DMS114 treated with DMSO at 0.1 percent for 48 hours (cell line): ENCODE results near the gene MPRIP.

Source experiments
- DNase-seq: peaks from one replicate; lab custom pipeline; 2025; ENCODE audit not compliant: unreplicated experiment; lab: John Stamatoyannopoulos, UW

Gene MPRIP

GRCh38 chr17:17204635-17205231, 162.5 kb downstream of the MPRIP start:
- DNase-seq = no peak

GRCh38 chr17:17205368-17206123, 163.3 kb downstream of the MPRIP start:
- DNase-seq = no peak

DNA sequence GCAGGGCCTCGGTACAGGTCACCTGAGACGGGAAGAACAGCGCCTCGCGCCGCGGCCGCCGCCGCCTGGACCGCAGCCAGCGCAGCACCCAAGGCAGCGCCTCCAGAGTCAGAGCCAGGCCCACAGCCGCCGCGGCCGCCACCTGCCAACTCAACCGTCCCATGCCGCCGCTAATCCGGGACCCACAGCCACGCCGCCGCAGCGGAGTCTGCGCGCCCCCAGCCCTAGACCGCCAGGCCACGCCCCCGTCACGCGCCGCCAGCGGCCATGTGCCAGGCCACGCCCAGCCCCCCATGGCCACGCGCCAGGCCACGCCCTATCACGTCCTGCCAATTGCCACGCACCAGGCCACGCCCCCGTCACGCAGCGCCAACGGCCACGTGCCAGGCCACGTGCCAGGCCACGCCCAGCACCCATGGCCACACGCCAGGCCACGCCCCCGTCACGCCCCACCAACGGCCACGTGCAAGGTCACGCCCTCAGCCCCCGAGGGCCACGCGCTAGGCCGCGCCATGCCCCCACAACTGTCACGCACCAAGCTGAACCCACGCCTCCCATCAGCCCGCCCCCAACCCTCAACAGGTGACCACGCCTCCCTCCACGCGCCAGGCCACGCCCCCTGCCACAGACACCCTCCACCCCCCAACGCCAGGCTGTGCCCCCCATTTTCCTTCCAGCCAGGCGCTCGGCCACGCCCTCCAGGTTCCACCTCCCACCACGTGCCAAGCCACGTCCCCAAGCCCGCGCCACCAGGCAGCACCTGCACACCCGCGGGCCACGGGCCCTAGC, 164.1 kb downstream of the MPRIP start, which contains the start of gene PLD6:
Gene PLD6, minus strand, starts transcription at position 210 of the 789 bp plus-strand sequence. Its CDS starts 47 bp downstream, at position 163.
- no peak for DNase-seq

- DNase-seq = no peak
Observed at GRCh38 chr17:17206913-17207335, 164.7 kb downstream of the MPRIP start.

GRCh38 chr17:17207998-17208397, 165.7 kb downstream of the MPRIP start:
- DNase-seq = no peak

GRCh38 chr17:17213775-17214174, 171.5 kb downstream of the MPRIP start:
- DNase-seq = no peak

DNA sequence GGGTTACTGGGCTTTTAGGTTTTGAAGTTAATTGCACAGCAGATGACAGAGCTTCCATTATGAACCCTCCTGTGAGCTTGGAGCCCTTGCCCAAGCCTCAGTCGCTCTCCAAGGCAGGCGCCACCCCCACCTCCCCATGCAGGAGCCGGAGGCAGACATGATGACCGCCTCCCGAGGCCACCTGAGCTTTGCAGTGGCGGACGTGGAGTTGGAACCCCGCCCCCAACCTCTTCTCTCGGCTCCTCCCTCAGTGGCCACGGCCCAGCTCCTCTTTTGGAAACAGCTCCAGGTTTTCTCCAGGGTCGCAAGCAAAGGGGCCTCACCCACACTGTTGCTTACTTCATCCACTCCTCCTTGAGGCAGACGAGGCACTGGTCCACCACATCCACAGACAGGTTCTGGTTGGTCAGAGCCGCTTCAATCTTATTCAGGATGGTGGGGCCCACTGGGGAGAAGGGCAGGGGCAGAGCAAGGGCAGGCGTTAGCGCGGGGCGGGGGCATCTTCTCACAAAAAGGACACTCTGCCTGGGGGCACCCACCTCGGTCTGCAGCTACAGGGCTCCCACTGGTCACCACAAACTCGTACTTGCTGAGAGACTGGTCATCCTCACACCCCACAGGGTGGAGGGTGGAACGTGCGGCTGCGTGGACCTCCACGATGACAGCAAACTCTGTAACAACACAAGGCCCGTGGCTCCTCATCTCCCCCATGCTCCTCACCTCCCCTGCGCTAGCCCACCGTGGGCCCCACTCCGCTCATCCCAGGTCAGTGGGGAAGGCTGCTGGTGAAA, 172.6 kb downstream of the MPRIP start:
- DNase-seq = no peak

DNA sequence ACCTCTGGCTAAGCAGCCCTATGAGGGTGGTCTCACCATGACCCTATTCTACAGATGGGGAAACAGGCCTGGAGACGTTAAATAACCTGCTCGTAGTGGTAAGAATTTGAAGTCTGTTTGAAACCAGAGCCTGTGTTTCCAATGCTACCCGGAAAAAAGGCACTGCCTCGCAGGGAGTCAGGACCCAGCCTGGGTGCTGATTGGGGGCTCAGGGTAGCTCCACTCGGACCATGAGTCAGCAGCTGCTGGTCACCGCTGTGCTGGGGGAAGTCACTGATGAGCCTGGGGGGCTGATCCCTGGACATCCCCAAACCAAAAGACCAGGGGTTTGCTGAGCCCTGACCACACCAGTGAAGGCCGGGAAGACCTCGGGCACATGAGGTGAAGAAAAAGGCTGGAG, 173.3 kb downstream of the MPRIP start:
- no peak for DNase-seq

DNA sequence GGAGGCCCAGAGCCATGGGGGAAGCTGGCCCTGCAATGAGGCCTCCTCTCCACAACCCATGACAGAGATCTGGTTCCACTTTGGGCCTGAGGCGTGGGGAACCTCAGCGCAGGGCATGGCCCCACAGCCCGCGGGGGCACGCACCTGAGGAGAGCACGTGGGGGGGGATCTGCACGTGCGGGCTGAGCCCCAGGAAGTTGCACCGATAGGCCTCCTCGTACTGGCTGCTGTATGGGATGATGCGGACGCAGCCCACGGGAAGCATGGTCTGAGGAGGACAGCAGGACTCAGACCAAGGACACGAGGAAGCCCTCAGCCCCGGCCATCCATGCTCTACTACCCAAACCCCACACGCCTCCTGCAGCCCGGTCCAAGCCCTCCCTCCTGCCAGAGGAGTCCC, 174.0 kb downstream of the MPRIP start:
- no peak for DNase-seq

GRCh38 chr17:17216776-17217175, 174.5 kb downstream of the MPRIP start:
- no peak for DNase-seq

GRCh38 chr17:17217995-17218394, 175.7 kb downstream of the MPRIP start:
- DNase-seq = no peak

- no peak for DNase-seq
Observed at GRCh38 chr17:17220529-17220928, 178.3 kb downstream of the MPRIP start.

DNA sequence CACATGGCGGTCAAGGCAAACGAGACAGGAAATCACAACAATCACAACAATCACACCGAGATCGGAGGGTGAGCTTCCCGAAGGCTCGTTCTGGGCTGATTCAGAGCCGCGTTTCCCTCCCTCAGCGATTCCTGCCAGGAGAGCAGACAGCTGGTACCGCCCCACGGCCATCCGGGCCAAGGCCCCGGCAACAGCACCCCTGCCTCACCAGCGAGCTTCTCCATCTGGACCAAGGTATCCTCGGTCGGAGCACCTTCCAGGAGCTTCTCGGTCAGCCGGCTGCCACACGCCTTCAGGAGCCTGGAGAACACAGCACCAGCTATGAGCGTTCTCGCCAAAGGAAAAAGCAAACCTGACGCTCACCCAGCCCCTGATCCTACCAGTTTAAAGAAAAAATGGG, 179.1 kb downstream of the MPRIP start:
- no peak for DNase-seq

DNA sequence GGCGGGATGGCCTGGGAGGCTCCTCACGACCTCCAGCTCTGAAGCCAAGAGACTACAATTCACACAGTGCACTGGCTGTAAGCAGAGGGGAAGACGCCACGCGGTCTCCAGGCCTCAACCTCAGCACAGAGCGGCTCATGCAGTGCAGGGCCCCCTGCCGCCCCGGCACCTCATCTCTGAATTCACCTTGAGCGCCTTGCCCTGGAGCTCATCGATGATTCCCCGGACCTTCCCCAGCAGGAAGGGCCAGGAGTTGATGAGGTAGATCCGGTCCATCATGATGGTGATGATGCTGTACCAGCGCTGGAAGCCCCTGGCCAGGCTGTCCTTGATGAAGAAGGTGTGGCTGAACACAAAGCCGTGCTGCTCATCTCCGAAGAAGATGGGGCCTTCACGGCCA, 181.5 kb downstream of the MPRIP start:
- no peak for DNase-seq

DNA sequence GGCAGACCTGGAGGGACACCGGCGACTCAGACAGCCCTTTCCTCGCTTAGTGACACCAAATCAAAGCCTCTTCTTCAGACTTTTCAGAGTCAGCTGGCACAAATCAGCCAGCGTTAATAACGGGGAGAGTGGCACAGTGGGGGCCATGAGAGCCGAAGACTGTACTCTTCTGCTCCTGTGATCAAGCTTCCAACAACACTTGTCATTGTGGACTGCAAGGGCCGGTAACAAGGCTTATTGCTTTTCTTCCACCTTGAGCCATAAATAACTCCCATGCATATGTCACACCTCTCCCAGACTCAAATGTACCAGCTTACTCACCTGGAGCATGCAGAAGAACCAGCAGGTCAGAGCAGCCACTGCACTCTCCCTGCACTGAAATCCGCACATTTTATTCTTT, 181.9 kb downstream of the MPRIP start:
- DNase-seq = no peak

GRCh38 chr17:17225901-17226300, 183.6 kb downstream of the MPRIP start:
- DNase-seq = no peak

GRCh38 chr17:17226451-17227265, 184.4 kb downstream of the MPRIP start:
- DNase-seq = no peak

DNA sequence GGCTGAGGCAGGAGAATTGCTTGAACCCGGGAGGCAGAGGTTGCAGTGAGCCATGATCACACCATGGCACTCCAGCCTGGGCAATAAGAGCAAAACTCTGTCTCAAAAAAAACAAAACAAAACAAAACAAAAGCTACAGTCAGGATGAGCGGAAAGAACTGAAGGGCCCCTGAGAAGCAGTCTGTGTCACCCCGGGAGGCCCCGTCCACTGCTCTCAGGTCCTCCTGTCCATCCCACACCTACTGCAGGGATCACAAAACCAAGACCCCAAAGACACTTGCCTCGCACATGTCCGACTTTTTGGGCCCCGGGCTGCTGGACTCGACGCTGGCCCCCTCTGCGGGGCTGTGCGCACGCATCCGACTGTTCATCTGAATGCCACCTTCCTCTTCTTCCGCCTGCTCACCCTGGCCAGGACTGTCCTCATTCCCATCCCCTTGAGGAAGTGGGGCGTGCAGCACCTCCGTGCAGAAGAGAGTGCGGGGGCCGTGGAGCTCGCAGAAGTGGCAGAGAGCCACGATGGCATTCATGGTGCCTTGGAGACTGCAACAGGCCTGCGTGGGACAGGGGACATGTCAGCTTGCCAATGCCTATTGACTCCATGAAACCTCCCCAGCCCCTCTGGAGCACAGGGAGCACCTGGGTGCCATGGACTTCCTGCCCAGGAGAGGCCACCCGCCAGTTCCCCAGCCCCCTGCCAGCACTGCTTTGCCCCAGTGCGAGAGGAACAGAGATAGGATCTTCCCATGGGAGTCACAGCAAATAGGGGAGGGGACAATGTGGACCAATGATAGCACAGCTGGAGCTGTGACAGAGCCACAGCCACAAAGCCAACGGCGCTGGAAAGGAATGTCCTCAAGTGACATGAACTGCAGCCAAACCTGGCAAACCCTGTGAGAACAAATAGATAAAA, 185.6 kb downstream of the MPRIP start:
- DNase-seq = no peak
